ENCODE measurements around the gene PPP1CC. TPM values are rescaled to one million over a fixed set of nuclear protein-coding genes. Genes with fewer than 3 reads are reported as not detected.
"Not testable (repeated sequence)": the region's sequence is repeated elsewhere in the genome, so short reads cannot be mapped to it uniquely, and the experiment has no call there.

PPP1CC gene
- total RNA-seq, 2 donors from 2014 or later: 137 to 174 TPM

DNA sequence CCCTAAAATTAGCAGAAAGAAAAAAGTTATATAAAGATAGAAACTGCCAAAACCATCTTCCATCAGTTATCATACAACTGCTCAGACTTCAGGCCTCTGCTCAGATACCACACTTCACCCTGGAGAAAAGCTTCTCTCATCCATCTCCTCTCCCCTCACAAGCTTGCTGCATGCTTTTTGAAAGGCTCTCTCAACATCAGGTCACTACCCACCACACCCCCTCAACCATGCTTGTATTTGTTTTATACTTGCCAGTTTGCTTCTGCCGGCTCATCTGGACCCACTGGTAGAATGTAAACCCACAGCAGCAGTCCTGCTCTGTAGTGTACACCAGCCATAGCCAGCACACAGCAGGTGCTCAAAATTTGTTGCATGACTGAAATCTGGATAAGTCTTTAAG lies 8.8 kb downstream of the PPP1CC start:
- intact Hi-C loops (cut with DNase I): no loop called here
- DNase-seq (no peak), ATAC-seq (no peak)

DNA sequence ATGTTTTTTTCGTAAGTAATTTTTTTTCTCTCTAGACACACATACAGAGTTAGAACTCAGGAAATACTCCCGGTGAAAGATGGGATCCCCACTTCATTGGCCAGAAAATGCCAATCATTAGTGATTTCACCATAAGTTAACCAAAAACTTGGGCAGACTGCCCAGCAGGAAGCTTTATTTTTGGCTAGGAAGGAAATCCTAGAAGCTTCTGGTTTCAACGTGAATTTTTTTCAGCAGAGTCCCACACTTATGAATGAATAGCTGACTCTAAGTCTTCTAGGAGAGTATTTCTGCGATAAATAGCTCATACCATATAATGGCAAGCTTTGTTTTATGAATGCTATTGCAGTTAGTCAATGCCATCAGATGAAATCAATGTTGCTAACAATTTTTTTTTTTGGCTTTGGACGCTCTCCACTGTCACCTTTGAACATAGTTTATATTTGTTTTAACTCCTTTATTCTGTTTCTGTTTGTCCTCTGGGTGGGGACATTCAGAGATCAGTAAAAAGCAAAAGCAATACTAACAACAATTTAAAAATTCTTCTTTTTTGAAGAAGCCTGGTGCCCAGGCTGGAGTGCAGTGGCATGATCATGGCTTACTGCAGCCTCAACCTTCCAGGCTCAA lies 9.5 kb downstream of the PPP1CC start:
- intact Hi-C loops (cut with DNase I): no loop called here
- peak in 1 of 2 donors; percentile 30 for ATAC-seq
- DNase-seq: no peak

DNA sequence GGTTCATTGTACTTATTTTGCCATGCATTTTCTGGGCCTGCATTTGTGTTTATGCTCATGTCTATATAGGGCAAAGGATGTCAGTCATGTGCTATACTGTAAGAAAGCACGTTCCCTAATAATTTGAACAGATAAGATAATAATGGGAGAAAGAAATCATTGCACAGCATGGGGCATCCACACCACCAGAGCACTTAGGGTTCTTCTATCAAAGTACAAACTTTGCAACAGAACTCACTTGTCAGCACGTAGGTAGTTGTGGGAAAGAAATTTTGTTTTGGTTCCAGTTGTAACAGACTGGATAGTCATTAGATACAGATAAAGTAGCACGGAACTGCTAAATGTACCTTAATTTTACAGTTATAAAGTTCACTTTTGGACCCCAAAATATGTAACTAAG lies 10.1 kb downstream of the PPP1CC start:
- intact Hi-C loops (cut with DNase I): no loop called here
- DNase-seq (no peak), ATAC-seq (peak; percentile 26 to 27)

DNA sequence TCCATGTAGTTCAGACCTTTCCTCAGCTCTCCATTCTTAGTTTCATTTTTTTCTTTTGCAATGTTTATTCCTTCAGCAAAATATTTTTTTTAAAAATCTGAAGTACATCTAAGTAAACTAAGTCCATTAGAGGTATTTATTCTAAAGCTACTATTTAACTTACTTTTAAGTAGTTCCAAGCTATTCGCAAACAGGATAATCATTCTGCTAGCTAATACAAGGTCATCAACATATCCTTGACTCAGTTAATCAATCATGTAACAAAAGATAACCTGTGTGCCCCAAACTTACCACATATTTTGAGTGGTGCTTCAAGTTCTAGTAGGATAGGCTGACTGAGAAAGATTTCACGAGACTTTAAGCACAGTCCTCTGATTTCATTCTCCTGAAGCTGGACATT lies 11.2 kb downstream of the PPP1CC start:
- intact Hi-C loops (cut with DNase I): no loop called here
- no peak for ATAC-seq
- DNase-seq: no peak

DNA sequence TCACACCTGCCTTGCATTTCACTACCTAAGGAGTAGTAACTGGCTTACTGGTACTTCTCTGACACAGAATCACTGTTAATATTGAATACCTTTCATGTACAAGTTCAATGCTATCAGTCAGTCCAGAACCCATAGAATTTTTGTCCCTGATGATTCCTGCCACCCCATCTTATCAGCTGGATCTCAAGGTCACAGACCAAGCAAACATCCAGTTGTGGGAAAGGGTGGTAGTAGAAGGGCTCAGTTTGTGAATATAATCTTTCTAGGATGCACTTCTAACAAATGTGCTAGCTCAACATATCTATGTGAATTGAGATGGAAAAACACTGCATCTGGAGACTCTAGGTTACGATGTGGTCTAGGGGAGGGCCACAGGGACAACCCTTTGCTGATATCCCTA lies 14.1 kb downstream of the PPP1CC start:
- intact Hi-C loops (cut with DNase I): no loop called here
- ATAC-seq: no peak
- DNase-seq: no peak

DNA sequence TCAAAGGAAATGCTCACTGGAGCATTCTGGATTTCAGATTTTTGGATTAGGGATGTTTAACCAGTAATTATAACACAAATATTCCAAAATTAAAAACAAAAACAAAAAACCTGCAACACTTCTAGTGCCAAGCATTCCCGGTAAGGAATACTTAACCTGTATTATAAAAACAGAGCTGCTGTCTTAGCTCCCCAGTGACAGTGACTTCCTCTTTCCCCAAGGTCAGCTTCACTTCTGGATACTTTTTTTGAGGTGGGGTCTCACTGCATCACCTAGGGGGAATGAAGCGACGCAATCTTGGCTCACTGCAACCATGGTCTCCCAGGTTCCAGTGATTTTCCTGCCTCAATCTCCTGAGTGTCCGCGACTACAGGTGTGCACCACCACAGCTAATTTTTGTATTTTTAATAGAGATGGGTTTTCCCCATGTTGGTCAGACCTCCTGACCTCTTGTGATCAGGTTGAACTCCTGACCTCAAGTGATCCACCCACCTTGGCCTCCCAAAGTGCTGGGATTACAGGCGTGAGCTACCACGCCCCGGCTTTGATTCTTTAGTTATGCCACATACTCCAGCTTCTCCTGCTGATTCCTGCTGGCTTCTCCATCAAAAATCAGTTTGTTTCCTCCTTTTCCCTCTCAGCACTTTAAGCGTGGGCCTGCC lies 15.9 kb downstream of the PPP1CC start:
- intact Hi-C loops (cut with DNase I): no loop called here
- DNase-seq: no peak
- no peak for ATAC-seq

DNA sequence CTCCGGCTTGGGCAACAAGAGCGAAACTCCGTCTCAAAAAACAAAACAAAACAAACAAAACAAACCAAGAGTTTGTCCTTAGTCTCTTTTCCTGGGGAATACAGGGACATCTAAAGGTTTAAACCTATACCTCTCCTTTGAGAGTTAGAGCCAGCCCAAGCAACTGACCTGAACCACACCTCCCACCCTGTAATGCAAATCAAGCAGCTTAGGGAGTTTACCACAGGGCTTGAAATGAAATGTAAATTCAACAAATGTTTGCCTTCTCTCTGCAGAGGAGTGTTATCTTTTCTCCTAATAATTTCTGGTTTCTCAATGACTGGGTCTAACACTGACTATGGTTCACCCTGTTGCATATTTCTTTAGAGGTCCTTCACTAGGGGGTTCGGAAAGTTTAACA lies 16.7 kb downstream of the PPP1CC start:
- intact Hi-C loops (cut with DNase I): no loop called here
- no peak for DNase-seq
- ATAC-seq: no peak

DNA sequence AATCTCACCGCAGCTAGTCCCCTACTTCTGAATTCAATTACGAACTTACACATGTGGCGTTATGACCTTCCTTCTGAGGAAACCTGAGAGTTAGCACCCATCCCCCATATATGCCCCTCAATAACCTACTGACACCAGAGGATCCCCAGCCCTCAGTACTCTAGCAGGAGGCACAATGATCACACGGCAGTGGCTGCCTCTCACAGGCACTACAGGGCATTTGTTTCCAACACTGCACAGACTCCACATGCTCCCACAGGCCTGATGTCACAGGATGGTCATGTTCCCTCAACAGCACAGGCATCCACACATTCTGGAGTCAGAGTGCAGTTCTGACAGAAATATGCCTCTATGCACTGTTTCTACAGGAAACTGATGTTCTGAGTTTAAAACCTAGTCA lies 17.4 kb downstream of the PPP1CC start:
- DNase-seq (no peak), ATAC-seq (no peak)
- intact Hi-C loops (cut with DNase I): no loop called here

DNA sequence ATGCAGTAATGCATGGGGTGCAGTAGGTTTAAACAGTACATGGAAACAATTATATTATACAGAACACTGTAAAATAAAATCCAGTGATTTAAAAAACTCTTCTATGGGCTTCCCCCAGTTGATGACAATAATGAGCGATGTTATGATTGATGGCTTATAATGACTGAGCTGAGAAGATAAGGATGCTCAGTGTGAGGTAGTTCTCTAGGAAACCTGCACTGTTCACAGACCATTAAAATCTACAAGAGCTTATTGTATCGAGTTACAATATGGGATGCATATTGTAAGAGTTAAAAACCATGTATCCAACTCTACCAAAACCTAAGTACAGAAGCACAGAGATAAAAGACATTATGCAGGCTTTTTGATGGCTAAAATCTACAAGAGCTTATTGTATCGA lies 19.8 kb downstream of the PPP1CC start:
- intact Hi-C loops (cut with DNase I); ATAC-seq; DNase-seq: not testable (repeated sequence)

DNA sequence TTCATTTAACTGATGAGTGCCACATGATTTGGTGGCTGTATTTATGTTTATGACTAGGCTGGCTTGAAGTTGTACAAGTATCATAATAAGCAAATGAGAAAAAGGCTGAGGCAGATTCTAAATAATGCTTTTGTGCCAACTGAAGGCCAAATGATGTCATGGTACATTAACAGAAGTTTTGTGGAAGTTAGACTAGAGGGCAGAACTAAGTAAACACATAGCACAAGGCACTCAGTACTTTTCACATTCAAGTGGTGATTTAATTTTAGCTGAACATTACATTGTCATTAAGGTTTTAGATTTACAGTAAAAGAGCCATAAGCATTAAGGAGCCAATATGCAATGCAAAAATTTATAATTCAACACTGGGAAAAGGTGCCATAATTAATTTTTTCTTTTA lies 21.1 kb downstream of the PPP1CC start:
- intact Hi-C loops (cut with DNase I): no loop called here
- ATAC-seq (no peak), DNase-seq (no peak)

DNA sequence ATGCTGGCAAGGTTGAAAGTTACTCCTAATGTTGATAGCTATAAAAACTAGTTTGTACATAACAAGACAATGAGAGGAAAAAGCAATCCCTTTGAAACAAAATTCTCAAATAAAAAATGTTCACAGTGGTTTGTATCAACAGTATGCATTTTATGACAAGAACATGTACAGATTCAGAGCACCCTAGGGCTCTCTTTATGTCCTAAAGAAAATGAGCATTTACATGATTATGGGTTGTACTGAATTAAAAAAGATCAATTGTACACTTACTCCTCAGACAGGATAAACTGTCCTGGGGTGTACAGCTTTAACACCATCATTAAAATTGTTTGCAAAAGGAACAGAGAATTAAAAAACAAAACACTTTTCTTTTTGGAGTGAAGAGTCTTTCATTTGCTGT lies 22.2 kb downstream of the PPP1CC start:
- no peak for DNase-seq
- ATAC-seq: no peak

DNA sequence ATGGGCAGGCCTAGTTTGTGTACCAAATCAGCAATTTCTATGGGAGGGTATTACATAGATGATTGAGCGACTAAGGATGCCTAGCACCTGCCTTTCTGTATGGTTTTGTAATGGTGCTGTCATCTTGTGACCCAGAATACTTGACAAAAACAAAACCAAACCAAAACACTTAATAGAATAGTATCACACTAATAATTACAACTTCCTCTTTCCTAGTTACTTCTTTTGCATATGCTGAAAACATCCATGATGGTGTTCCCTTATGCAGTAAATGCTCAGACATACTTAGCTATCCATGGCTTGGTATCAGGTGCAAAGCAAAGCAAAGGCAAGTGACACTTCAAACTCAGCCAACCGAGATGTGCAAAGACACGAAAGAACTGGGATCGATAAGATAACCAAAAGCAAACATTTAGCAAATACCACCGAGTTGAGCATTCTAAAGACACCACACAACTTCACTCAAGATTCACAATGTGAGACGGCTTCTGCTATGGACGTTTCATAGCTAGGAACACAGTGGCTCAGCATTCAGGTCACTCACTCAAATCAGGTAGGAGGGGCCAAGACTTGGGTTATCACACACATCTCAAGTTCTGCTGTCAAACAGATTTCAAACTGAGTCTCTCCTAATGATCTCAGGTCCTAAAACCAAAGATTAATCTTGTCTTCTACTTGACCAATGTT lies 24.3 kb downstream of the PPP1CC start:
- intact Hi-C loops (cut with DNase I): no loop called here
- DNase-seq: no peak
- ATAC-seq: no peak

More for the DNA sequence above, 22.2 kb downstream of the PPP1CC start:
- intact Hi-C loops (cut with DNase I): no loop called here

DNA sequence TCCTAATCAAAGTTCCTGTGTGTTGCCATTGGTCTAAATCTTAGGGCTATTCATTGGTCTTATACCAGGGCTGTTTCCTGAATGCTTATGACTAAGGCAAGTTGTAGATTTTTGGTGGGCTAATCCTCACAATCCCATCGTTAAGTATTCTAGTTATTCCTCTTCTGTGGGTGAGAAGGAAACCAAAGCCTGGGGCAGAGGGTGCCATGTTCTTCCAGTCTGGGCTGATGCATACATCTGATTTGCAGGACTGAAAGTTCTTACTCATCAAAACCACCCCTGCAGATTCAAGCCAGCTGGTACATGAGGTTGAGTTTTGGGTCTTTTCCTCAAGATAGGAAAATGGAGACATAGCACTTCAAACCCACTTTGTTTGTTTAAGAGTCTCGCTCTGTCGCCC lies 25.7 kb downstream of the PPP1CC start:
- intact Hi-C loops (cut with DNase I): no loop called here
- ATAC-seq (no peak), DNase-seq (no peak)

DNA sequence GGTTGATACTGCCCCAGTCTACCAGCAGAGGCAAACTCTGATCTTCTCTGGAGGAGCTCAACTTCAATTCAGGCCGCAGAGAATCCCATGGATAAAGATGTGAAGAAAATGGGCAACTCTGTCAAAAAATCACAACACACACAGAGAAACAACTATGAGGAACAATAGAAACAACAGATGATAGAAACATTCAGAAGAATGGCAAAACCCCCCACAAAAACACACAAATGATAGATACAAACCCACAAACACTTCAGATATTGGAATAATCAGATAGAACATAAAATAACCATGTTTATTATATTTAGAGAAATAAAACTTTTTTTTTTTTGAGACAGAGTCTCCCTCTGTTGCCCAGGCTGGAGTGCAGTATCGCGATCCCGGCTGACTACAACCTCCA lies 33.8 kb downstream of the PPP1CC start:
- no peak for ATAC-seq
- DNase-seq: no peak
- intact Hi-C loops (cut with DNase I): no loop called here

DNA sequence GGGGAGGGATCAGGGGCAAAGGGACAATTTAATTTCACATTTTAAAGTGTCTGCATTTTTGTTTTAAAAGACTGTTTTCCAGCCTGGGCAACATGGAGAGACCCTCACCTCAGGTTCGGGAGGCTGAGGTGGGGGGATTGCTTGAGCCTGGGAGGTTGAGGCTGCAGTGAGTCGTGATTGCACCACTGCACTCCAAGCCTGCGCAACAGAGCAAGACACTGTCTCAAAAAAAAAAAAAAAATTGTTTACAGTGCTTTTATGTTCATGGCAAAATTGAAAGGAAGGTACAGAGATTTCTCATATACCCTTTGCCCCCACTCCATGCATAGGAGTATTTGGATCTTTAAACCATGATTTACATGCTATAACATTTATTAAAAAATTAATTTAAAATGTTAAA lies 37.4 kb downstream of the PPP1CC start:
- no peak for ATAC-seq
- DNase-seq: no peak
- intact Hi-C loops (cut with DNase I): no loop called here

DNA sequence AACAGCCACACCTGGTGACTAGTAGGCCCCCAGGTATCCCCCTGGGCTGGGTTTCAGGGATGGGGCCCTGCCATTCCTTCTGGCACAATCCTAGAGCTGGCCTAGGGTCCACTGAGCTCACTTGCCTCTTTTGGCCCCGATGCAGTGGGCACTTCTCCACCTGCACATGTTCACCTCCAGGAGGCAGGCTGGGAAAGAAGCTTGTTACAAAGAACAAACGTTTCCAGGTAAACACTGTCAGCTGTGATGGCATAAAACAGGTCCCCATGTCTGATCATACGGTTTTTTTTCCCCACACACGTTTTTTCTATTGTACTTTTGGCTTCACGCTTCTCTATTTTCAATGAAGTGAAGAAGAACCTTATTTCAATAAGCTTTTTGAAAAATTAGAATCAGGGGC lies 37.9 kb downstream of the PPP1CC start:
- DNase-seq (no peak), ATAC-seq (no peak)
- intact Hi-C loops (cut with DNase I): no loop called here

DNA sequence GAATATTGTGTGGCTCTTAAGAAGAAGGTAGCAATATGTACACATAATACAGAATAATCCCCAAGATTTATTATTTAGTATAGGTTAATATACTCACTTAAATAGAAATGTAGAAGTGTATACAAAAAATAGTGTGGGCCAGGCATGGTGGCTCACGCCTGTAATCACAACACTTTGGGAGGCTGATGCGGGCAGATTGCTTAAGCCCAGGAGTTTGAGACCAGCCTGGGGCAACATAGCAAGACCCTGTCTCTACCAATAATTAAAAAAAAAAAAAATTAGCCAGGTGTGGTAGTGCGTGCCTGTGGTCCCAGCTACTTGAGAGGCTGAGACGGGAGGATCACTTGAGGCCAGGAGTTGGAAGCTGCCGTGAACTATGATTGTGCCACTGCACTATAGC lies 38.5 kb downstream of the PPP1CC start:
- DNase-seq (no peak), ATAC-seq (no peak)
- intact Hi-C loops (cut with DNase I): no loop called here

DNA sequence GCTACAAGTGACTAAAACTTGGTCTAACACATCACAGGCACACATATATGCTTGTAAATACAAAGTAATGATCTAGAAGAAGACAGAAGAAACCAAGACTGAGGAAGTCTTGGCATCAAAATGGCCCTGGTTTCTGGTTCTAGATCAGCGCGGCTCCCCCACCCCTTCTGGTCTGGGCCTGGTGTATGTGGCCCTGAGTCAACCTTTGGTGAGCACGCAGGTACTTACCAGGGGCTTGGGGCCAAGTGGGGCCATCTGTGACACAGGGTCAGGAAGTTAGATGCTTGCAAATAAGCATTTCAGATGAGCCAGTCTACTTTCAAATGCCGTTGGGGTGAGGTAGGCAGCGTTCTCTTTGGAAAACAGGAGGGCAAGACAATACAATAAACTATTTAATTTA lies 40.6 kb downstream of the PPP1CC start:
- intact Hi-C loops (cut with DNase I): no loop called here

DNA sequence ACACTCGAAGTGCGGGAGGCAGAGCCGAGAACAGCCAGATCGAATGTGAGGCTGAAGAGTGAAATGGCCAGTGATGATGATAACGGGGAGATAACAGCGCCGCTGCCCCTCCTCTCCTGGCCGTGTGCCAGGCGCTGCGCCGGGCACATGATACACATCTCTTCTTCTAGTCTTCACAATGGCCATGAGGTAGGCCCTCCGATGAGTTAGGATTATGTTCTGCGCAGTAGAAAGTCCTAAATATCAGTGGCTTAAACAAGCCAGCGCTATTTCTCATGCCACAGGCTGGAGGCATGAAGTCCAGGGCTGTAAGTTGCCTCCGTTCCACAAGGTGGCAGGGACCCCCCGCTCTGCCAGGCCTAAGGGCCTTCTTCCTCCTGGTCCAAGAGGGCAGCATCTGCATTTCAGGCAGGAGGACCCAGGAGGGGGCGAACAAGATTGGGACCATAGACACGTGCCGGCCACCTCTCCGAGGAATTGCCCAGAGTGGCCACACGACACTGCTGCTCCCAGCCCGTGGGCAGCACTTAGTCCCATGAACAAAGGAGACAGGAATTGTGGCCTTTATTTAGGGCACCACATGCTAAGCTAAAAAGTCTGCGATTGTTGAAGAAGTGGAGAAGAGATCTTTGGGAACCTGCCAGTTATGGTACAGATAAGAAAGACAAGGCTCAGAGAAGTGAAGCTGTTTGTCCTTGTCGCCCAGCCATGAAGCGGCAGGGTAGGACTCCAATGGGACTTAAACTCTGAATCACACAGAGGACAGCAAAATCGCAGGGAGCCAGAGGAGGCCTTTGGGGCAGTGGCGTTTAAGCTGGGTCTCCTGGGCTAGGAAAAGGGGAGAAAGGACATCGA lies 42.9 kb downstream of the PPP1CC start:
- intact Hi-C loops (cut with DNase I): loop anchor here in 1 of 2 donors (5.0 kb wide), 1 partner anchor 127 kb away; no protein-coding TSS in a partner anchor
- ATAC-seq: peak in 1 of 2 donors; percentile 53
- no peak for DNase-seq

More for the DNA sequence above, 40.6 kb downstream of the PPP1CC start:
- no peak for DNase-seq
- ATAC-seq: no peak

Data from left cardiac atrium (tissue), 4 donors.